GM21390 (cell line): ENCODE data around the gene ADGRL3.
"Not testable (repeated sequence)": the region's sequence is repeated elsewhere in the genome, so short reads cannot be mapped to it uniquely, and the experiment has no call there.

Experiments used
- ATAC-seq: cut with Tn5 transposase; IDR thresholded peaks from one replicate; pipeline ENCODE4 v1.9.1; 2021; ENCODE audit not compliant: unreplicated experiment

Gene ADGRL3

DNA sequence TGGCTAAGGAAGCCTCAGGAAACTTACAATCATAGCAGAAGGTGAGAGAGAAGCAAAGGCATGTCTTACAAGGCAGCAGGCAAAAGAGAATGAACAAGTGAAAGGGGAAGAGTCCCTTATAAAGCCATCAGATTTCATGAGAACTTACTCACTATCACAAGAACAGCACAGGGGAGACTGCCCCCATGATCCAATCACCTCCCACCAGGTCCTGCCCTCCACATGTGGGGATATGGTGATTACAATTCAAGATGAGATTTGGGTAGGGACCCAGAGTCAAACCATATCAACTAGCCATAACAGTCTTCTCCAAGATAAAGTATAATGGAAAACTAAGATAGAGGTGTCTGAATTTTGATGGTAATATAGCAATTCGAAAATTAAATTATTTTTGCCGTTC, 534.3 kb downstream of the ADGRL3 start:
- ATAC-seq = no peak

DNA sequence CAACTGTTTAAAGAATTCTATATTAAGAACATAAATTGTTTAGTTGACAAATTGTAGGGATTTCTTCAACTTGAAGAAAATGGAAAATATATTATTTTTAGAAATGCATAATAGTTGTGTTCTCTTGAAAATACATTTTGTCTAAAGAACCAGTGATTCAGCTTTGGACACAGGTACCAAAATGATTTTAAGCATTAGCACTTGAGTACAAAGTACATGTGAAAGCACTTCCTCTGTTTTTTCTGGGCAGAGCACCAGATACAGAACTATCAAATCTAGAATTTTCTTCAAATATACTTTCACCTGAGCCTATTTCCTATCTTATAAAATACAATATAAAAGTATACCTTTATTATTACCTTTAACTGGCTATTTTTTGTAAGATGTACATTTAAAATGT, 539.8 kb downstream of the ADGRL3 start:
- no peak for ATAC-seq

GRCh38 chr4:61740886-61741285, 540.8 kb downstream of the ADGRL3 start:
- no peak for ATAC-seq

DNA sequence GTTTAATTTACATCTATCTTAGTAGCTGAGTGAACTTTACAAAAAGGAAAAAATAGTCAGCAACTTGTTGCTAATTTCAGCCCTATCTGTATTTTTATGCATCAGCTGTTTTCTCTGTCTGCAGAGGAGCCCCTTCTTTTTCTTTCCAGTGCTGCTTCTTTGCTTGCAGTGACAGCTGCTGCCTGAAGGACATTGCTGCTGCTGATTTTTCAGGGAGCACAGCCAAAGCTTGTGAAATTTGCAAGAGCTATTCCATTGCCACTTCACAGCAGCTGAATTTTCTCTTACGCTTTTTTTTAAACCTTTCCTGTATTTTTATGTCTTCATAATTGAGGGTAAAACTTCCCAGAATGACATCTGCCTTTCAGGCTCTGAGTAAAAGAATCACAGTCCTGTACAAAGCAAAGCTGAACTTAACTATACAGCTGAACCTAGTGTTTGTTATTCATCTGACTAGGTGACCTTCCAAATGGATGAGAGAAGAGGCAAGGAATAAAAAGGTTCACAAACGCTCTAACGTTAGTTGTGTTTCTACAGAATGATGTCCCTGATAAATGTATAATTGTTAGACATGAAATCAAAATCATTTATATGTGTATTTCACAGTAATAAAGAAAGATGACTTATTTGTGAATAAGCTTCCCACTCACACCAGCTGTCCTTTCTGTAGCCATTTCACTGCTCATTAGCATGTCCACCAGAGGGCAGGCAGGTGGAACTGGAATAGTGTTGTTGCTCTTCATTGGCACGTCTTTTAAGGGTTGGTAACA, 541.4 kb downstream of the ADGRL3 start:
- ATAC-seq = no peak

DNA sequence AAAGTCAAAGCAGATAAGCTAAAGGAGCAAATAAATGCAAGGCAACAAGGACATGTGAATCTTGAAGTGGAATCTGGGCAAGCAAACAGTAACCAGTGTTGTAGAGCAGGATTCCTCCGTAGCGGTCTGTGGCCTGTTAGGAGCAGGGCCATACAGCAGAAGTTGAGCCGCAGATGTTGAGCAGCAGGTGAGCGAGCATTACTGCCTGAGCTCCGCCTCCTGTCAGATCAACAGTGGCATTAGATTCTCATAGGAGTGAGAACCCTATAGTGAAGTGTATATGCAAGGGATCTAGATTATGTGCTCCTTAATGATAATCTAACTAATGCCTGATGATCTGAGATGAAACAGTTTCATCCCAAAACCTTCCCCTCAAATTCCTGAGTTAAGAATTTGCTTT, 550.7 kb downstream of the ADGRL3 start:
- ATAC-seq = no peak

- no peak for ATAC-seq
These were observed 552.5 kb downstream of the ADGRL3 start for GRCh38 chr4:61752617-61753016.

DNA sequence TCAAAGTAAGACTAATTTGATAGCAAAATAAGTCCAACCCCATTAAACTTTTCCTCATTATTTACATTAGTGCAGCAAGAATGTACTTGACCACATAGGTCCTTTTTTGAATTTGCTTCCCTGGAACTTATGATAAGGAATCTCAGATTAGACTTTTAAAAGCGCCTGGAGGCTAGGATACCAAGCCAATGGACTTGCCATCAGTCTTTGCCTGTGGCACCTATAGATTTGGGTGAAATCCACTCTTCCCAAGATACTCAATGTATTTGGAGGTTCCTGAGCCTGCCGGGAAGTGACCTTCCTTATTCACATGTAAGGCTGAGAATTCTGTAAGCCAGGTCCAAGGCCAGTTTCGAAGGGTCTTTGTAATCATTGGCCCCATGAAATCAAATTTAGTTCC, 553.6 kb downstream of the ADGRL3 start:
- ATAC-seq = no peak

DNA sequence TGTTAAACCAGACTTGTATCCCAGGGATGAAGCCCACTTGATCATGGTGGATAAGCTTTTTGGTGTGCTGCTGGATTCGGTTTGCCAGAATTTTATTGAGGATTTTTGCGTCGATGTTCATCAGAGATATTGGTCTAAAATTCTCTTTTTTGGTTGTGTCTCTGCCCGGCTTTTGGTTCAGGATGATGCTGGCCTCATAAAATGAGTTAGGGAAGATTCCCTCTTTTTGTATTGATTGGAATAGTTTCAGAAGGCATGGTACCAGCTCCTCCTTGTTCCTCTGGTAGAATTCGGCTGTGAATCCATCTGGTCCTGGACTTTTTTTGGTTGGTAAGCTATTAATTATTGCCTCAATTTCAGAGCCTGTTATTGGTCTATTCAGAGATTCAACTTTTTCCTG, 556.8 kb downstream of the ADGRL3 start:
- not testable (repeated sequence) for ATAC-seq

DNA sequence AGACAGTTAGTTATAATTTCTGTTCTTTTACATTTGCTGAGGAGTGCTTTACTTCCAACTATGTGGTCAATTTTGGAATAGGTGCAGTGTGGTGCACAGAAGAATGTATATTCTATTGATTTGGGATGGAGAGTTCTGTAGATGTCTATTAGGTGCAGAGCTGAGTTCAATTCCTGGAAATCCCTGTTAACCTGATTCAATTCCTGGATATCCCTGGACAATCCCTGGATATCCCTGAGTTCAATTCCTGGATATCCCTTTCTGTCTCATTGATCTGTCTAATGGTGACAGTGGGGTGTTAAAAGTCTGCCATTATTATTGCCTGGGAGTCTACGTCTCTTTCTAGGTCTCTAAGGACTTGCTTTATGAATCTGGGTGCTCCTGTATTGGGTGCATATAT, 557.9 kb downstream of the ADGRL3 start:
- not testable (repeated sequence) for ATAC-seq

DNA sequence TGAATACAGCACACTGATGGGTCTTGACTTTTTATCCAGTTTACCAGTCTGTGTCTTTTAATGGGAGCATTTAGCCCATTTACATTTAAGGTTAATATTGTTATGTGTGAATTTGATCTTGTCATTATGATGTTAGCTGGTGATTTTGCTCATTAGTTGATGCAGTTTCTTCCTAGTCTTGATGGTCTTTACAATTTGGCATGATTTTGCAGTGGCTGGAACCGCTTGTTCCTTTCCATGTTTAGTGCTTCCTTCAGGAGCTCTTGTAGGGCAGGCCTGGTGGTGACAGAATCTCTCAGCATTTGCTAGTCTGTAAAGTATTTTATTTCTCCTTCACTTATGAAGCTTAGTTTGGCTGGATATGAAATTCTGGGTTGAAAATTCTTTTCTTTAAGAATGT, 558.5 kb downstream of the ADGRL3 start:
- ATAC-seq = not testable (repeated sequence)

- not testable (repeated sequence) for ATAC-seq
These were observed 559.1 kb downstream of the ADGRL3 start for GRCh38 chr4:61759245-61759644.

DNA sequence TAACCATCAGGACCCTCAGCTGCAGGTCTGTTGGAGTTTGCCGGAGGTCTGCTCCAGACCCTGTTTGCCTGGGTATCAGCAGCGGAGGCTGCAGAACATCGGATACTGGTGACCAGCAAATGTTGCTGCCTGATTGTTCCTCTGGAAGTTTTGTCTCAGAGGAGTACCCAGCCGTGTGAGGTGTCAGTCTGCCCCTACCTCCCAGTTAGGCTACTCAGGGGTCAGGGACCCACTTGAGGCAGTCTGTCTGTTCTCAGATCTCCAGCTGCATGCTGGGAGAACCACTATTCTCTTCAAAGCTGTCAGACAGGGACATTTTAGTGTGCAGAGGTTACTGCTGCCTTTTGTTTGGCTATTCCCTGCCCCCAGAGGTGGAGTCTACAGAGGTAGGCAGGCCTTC, 559.8 kb downstream of the ADGRL3 start:
- not testable (repeated sequence) for ATAC-seq

DNA sequence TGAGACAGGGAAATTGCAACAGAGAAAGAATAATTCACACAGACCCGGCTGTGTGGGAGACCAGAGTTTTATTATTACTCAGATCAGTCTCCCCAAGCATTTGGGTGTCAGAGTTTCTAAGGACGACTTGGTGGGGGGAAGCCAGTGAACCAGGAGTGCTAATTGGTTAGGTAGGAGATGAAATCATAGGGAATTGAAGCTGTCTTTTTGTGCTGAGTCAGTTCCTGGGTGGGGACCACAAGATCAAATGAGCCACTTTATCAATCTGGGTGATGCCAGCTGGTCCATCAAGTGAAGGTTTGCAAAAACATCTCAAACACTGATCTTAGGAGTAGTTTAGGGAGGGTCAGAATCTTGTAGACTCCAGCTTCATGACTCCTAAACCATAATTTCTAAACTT, 560.7 kb downstream of the ADGRL3 start:
- no peak for ATAC-seq

DNA sequence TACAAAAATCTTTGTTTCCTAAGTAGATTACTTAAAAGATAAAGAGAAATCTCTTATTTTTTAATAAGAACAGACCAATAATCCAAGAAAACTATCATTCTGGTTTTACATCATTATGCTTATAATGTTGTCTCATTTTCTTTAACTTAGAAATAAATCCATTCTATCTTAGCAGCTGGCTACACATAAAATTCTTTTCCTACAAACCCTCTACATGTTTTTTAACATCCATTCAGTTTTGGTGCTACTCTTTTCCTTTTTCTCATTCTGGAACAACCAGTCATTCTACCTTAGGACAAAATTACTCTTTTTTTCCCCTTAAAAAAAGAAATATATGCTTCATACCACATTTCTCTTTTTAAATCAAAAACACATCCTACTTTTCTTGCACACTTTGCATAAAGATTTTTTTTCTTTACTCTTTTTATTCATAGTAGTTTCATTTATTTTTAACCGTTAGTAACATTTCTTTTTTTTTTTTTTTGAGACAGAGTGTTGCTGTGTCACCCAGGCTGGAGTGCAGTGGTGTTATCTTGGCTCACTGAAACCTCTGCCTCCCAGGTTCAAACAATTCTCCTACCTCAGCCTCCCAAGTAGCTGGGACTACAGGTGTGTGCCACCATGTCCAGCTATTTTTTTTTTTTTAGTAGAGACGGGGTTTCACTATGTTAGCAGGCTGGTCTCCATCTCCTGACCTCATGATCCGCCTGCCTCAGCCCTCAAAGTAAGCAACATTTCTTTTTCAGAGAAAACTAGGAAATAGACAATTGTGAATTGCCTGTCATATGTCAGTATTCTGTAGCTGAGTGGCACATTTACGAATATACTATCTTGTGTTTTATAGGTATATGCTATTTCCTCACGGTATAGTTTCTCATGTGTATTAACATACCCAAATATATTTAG, 562.8 kb downstream of the ADGRL3 start:
- no peak for ATAC-seq

DNA sequence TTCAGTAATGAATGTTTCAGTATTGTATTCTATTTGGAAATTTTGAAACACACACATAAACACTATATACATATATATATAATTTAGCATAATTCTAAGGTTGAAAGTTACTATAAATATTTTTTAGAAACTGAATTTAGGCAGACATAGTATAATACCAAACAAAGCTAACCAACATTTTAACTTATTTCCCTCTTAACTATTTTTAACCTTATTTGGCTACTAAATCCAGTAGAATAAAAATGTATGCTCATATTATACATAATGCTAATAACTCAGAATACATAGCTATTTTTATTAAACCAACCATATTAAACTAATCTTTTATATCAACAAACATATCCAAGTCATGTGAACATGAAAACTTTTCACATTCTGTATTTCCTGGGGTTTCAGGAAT, 563.6 kb downstream of the ADGRL3 start:
- no peak for ATAC-seq

GRCh38 chr4:61764090-61764489, 564.0 kb downstream of the ADGRL3 start:
- not testable (repeated sequence) for ATAC-seq

- not testable (repeated sequence) for ATAC-seq
These were observed 569.5 kb downstream of the ADGRL3 start for GRCh38 chr4:61769444-61770167.

DNA sequence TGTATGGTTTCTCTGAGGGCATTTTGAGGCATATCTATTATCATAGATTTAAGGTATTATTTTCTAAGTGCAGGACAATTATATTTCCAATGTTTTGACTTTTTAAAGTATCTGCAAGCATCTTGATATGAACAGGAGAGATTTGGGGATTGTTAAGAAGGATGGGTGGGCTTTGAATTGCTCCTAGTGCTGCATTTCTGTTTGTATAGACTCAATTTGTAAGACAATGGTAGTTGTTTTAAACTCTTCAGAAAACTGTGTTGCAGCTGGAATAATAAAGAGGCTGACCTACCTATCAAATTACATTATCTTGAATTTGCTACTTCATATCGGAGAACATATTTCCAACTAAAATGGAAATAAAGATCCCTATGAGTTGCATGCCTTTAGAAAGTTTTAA, 570.3 kb downstream of the ADGRL3 start:
- no peak for ATAC-seq

GRCh38 chr4:61771056-61771455, 570.9 kb downstream of the ADGRL3 start:
- no peak for ATAC-seq

DNA sequence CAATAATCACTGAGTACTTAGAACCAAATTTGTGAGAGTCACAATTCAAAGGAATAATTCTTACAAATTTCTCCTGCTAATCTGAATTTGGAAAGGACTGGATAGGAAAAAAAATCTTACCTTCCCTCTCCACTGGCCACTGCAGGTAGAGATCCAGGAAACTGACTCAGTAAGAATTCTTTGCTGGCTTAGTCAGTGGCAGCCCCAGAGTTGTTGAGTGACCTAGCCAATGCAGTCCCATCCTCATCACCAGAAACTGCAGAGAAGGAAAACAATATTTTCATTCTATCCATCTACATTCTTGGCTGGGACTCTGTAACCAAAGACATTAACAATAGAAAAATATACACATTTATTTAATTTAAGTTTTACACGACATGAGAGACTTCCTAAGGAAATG, 572.0 kb downstream of the ADGRL3 start:
- ATAC-seq = no peak

DNA sequence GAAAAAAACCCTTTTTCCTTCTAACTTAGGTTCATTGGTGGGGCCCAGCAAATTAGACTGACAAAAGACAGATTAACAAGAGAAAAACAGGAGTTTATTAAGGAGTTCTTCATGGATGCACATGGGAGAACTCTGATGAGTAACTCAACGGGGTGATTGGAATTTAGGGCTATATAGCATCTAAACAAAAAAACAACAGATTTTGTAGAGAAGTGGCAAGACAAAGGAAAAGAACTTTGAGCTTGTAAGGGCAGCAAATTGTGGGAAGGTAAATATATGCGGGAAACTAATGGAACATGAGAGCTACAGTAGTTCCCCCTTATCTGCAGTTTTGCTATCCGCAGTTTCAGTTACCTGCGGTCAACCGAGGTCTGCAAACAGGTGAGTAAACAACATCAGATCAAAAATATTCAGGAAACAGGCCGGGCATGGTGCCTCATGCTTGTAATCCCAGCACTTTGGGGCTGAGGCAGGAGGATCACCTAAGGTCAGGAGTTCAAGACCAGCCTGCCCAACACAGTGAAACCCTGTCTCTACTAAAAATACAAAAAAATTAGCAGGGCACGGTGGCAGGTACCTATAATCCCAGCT, 573.6 kb downstream of the ADGRL3 start:
- no peak for ATAC-seq
